ENCODE data around the gene MNT. TPM values are rescaled to one million over a fixed set of nuclear protein-coding genes. Genes with fewer than 3 reads are reported as not detected.

The MNT gene
- total RNA-seq, 4 donors from 2014 or later: 13.7 to 27.7 (median 20.9) TPM

DNA sequence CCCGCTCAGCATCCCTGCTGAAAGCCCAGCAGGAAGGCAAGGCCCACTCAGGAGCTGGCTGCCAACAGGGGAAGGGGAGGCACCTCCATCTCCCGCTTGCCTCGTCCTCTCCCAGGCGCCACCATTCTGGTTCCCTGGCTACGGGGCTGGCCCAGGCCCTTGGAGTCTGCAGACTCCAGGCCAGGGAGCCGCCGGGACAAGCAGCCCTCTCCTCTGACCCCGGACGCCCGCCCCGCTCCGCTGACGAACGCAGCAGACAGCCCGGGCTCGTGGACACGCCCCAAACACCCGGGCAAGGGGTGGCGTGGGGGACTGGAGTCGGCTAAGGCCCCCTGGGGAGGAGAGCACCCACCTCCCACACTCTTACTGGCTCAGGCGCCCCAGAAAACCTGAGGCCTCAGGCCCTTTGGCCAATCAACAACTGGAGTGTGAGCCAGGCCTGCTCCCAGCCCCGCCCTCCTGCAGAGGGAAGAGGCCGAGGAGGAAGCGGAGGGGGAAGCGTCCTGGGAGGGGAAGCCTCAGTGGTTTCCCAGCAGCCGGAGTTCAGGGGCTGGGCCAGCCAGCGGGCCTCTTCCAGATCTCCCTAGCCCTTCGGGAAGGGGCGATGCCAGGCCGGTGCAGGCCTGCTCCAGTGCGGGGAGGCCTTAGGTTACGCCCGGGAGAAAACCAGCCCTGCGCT, 4.2 kb downstream of the MNT start:
- intact Hi-C loops (cut with DNase I; ENCODE audit: low total_unique reads) (no loop called here), in situ Hi-C loops (cut with MboI; ENCODE audit: low pct_ligation_motif_present in 1 of 4, low pct_unique_long_range_greater_than_20kb in 1 of 4, low sequenced_read_pairs in 3 of 4) (no loop called here)
- 14% methylated on average over 11 of the region's 34 CpGs; no CpG with 5 or more reads in 1 of the 2 donors for whole genome bisulfite sequencing, 2 donors (ENCODE audit: low coverage in 1 of 2)
- H3K36me3 ChIP-seq: no peaks in the 10 kb centered on the region
- peaks cover 50 to 62% (median 59%) of the 10 kb centered on the region in 4 donors for H3K4me1 ChIP-seq
- peak overlapping the region; percentile 98 to 100 (median 100) for H3K27ac ChIP-seq
- peak; percentile 93 for DNase-seq
- TF ChIP-seq EP300 (IDR thresholded peaks at IDR 0.05; ENCODE audit: low read depth) (no peak), POLR2A (IDR thresholded peaks at IDR 0.05) (peak; percentile 69), POLR2AphosphoS5 (IDR thresholded peaks at IDR 0.05) (peak; percentile 81 to 89 (median 82))
- TF ChIP-seq, protein P1, sequence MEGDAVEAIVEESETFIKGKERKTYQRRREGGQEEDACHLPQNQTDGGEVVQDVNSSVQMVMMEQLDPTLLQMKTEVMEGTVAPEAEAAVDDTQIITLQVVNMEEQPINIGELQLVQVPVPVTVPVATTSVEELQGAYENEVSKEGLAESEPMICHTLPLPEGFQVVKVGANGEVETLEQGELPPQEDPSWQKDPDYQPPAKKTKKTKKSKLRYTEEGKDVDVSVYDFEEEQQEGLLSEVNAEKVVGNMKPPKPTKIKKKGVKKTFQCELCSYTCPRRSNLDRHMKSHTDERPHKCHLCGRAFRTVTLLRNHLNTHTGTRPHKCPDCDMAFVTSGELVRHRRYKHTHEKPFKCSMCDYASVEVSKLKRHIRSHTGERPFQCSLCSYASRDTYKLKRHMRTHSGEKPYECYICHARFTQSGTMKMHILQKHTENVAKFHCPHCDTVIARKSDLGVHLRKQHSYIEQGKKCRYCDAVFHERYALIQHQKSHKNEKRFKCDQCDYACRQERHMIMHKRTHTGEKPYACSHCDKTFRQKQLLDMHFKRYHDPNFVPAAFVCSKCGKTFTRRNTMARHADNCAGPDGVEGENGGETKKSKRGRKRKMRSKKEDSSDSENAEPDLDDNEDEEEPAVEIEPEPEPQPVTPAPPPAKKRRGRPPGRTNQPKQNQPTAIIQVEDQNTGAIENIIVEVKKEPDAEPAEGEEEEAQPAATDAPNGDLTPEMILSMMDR (IDR thresholded peaks at IDR 0.05): no peak
- peak overlapping the region in 3 of 4 donors; percentile 10 to 37 (median 28) for H3K4me3 ChIP-seq
- no peaks in the 10 kb centered on the region for H3K27me3 ChIP-seq
- H3K9me3 ChIP-seq: no peaks in the 10 kb centered on the region

DNA sequence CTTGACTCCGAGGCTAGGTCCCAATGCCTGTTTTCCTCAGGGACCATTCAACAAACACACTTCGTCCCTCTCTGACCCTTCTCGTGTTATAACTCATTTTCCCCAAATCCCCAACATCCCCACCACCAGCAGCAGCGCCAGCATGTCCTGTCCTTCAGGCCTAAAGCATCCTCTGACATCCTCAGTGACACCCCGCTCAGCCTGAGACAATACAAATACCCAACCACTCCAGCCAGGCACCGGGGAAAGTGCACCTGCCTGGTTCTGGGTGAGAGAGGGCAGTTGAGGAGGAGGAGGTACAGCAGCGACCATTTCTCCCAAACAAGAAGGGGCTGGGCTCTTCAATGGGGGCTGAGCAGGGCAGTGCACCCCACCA, 4.7 kb downstream of the MNT start:
- Histone ChIP-seq H3K4me3 (peak overlapping the region in 3 of 4 donors; percentile 10 to 37 (median 28)), H3K36me3 (no peaks in the 10 kb centered on the region), H3K27me3 (no peaks in the 10 kb centered on the region), H3K9me3 (no peaks in the 10 kb centered on the region), H3K27ac (peak overlapping the region; percentile 98 to 100 (median 100)), H3K4me1 (peaks cover 55 to 67% (median 64%) of the 10 kb centered on the region in 4 donors)
- TF ChIP-seq EP300 (IDR thresholded peaks at IDR 0.05; ENCODE audit: low read depth): no peak
- no peak for TF ChIP-seq POLR2A (IDR thresholded peaks at IDR 0.05)
- no peak for TF ChIP-seq POLR2AphosphoS5 (IDR thresholded peaks at IDR 0.05)
- TF ChIP-seq, protein P1 (IDR thresholded peaks at IDR 0.05): no peak
- intact Hi-C loops (cut with DNase I; ENCODE audit: low total_unique reads): no loop called here
- DNase-seq: no peak
- in situ Hi-C loops (cut with MboI; ENCODE audit: low pct_ligation_motif_present in 1 of 4, low pct_unique_long_range_greater_than_20kb in 1 of 4, low sequenced_read_pairs in 3 of 4): no loop called here
- WGBS, 2 donors (ENCODE audit: low coverage in 1 of 2): 47 to 53% methylated on average over 5 to 7 of the region's 7 CpGs

DNA sequence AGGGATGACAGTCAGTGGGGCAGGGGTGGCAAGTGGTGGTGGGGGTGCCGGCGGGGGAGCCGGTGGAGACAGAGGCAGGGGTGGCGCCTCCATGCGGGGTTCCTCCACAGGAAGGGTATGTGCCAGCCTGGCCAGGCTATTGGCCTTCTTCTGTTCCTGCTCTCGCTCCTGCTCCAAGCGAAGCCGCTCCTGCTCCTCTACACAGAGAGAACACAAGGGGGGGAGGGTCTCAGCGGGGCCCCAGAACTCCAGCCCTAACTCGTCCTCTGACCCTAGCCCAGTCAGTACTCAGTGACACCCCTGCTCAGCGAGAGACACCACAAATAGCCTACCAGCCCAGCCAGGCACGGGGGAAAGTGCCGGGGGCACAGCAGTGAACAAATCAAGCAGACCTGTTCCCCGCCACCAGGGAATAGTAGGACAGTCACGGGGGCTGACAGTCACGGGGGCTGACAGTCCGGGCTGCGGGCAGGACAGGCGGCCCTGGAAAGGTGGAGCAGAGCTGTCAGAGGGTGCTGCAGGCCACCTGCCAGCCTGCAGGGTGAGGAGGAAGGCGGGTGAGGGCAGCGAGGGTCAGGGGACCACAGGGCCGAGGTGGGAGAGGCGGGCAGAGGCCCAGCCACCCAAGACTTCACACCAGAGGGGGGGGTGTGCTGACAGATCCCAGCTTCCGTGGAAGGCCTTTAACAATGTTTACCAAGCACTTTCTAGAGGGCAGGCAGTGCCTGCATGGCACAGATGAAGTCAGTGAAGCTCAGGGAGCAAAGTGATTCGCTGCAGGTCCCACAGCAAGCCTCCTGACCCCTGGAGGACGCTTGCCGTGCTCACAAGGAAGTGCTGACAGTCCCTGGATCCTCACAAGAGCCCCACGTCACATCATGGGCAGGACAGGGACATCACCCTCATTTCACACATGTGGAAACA, 5.3 kb downstream of the MNT start:
- in situ Hi-C loops (cut with MboI; ENCODE audit: low pct_ligation_motif_present in 1 of 4, low pct_unique_long_range_greater_than_20kb in 1 of 4, low sequenced_read_pairs in 3 of 4) (no loop called here), intact Hi-C loops (cut with DNase I; ENCODE audit: low total_unique reads) (no loop called here)
- Histone ChIP-seq H3K4me1 (peaks cover 62 to 73% (median 69%) of the 10 kb centered on the region in 4 donors), H3K4me3 (peak overlapping the region in 1 of 4 donors; percentile 28), H3K9me3 (no peaks in the 10 kb centered on the region), H3K27ac (peak overlapping the region; percentile 98 to 100 (median 100)), H3K36me3 (no peaks in the 10 kb centered on the region), H3K27me3 (no peaks in the 10 kb centered on the region)
- WGBS, 2 donors (ENCODE audit: low coverage in 1 of 2): 60 to 76% methylated on average over 1 to 25 of the region's 28 CpGs
- TF ChIP-seq POLR2AphosphoS5 (IDR thresholded peaks at IDR 0.05) (peak in 1 of 3 donors; percentile 26), EP300 (IDR thresholded peaks at IDR 0.05; ENCODE audit: low read depth) (no peak), POLR2A (IDR thresholded peaks at IDR 0.05) (peak; percentile 42)
- TF ChIP-seq, protein P1 (IDR thresholded peaks at IDR 0.05): peak in 1 of 5 experiments; percentile 12
- no peak for DNase-seq

DNA sequence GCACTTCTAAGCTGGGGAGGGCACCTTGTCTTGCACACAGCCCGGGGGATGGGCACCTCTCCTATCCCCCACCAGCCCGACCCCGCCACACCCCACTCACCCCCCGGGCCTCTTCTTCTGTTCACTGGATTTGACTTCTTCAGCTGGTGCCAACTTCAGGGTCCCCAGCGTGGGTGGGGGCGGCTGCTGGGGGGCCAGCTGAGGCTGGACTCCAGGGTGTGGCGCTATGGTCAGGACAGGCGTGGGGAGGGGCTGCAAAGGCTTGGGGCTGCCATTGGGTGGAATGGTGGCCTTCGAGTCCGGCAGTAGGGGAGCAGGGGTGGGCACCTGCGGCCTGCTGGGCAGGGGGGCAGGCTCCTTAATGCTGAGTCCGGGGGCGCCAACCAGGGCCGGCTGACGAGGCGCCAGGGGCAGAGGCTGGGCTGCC, 6.1 kb downstream of the MNT start:
- WGBS, 2 donors (ENCODE audit: low coverage in 1 of 2): 92 to 100% methylated on average over 1 to 16 of the region's 16 CpGs
- in situ Hi-C loops (cut with MboI; ENCODE audit: low pct_ligation_motif_present in 1 of 4, low pct_unique_long_range_greater_than_20kb in 1 of 4, low sequenced_read_pairs in 3 of 4) (no loop called here), intact Hi-C loops (cut with DNase I; ENCODE audit: low total_unique reads) (no loop called here)
- H3K36me3 ChIP-seq: no peaks in the 10 kb centered on the region
- peaks cover 63 to 80% (median 71%) of the 10 kb centered on the region in 4 donors for H3K4me1 ChIP-seq
- peak overlapping the region; percentile 98 to 100 (median 100) for H3K27ac ChIP-seq
- DNase-seq: no peak
- H3K27me3 ChIP-seq: no peaks in the 10 kb centered on the region
- no peak for TF ChIP-seq POLR2AphosphoS5 (IDR thresholded peaks at IDR 0.05)
- TF ChIP-seq EP300 (IDR thresholded peaks at IDR 0.05; ENCODE audit: low read depth): no peak
- H3K4me3 ChIP-seq: no peak overlapping the region
- no peaks in the 10 kb centered on the region for H3K9me3 ChIP-seq

Measured in transverse colon (tissue), 4 donors.